Loucy (cell line): Measurements from ENCODE around the gene DRD4.

Experiments
- H2AFZ ChIP-seq: fragments of 200-600 bp; sonication (generic); 2 replicates; pipeline ENCODE4 v1.6.0; 2016; ENCODE audit warnings: antibody characterized with exemption, mild to moderate bottlenecking, low read length, moderate library complexity
- H3F3A ChIP-seq: fragments of 200-600 bp; 2 replicates; pipeline ENCODE4 v1.6.0; 2016; ENCODE audit warnings: antibody characterized with exemption, low read depth, mild to moderate bottlenecking
- H3K27me3 ChIP-seq: fragments of 200-600 bp; sonication (generic); 2 replicates; pipeline ENCODE4 v1.6.1; 2014; ENCODE audit warnings: low read length, mild to moderate bottlenecking; ENCODE audit not compliant: insufficient read depth, poor library complexity, severe bottlenecking
- H3K36me3 ChIP-seq: fragments of 200-600 bp; sonication (generic); 2 replicates; pipeline ENCODE4 v1.6.1; 2016; ENCODE audit warnings: low read length; ENCODE audit not compliant: insufficient read depth
- H3K4me1 ChIP-seq: fragments of 200-600 bp; sonication (generic); 2 replicates; pipeline ENCODE4 v1.5.1; 2014; ENCODE audit warnings: low read length, mild to moderate bottlenecking; ENCODE audit not compliant: insufficient read depth, poor library complexity, severe bottlenecking
- H3K4me2 ChIP-seq: fragments of 200-600 bp; sonication (generic); 2 replicates; pipeline ENCODE4 v1.6.0; 2014; ENCODE audit warnings: antibody characterized with exemption, low read length, low read depth, mild to moderate bottlenecking; ENCODE audit not compliant: poor library complexity, severe bottlenecking
- H3K4me3 ChIP-seq: fragments of 200-600 bp; sonication (generic); 2 replicates; pipeline ENCODE4 v1.5.1; 2014; ENCODE audit warnings: low read length, mild to moderate bottlenecking, mixed read lengths; ENCODE audit not compliant: poor library complexity, severe bottlenecking
- H3K79me2 ChIP-seq: fragments of 200-600 bp; sonication (generic); 2 replicates; pipeline ENCODE4 v1.6.1; 2014; ENCODE audit warnings: low read length; ENCODE audit not compliant: insufficient read depth
- H3K9ac ChIP-seq: fragments of 200-600 bp; sonication (generic); 2 replicates; pipeline ENCODE4 v1.6.0; 2014; ENCODE audit warnings: mild to moderate bottlenecking, low read depth, low read length, moderate library complexity; ENCODE audit not compliant: poor library complexity, severe bottlenecking
- H3K9me2 ChIP-seq: fragments of 200-600 bp; sonication (generic); replicated peaks from 2 replicates; pipeline ENCODE4 v1.6.1; 2016; ENCODE audit warnings: low read depth, low read length, mixed read lengths
- H3K9me3 ChIP-seq: fragments of 200-600 bp; sonication (generic); 2 replicates; pipeline ENCODE4 v1.6.1; 2014; ENCODE audit warnings: mild to moderate bottlenecking, antibody characterized with exemption, low read length, low read depth; ENCODE audit not compliant: insufficient read depth
- H4K20me1 ChIP-seq: fragments of 200-600 bp; sonication (generic); 2 replicates; pipeline ENCODE4 v1.6.0; 2014; ENCODE audit warnings: antibody characterized with exemption, low read length, mild to moderate bottlenecking; ENCODE audit not compliant: insufficient read depth, poor library complexity, severe bottlenecking
- CTCF ChIP-seq: fragments of 200-600 bp; sonication (generic); conservative IDR thresholded peaks from 2 replicates; pipeline ENCODE4 v1.5.1; 2014; ENCODE audit warnings: mild to moderate bottlenecking, antibody characterized with exemption, low read length
- EZH2phosphoT487 ChIP-seq: fragments of 200-600 bp; IDR thresholded peaks from 2 replicates; pipeline ENCODE4 v1.6.1; 2018; ENCODE audit warnings: antibody characterized with exemption, mild to moderate bottlenecking, moderate library complexity, borderline replicate concordance

Gene DRD4

GRCh38 chr11:614021-614622 lies 22.9 kb upstream of the DRD4 start:
- Histone ChIP-seq H2AFZ (no peak overlapping the region), H3F3A (no peaks in the 10 kb centered on the region), H3K9ac (no peak overlapping the region), H3K79me2 (no peaks in the 10 kb centered on the region), H3K4me3 (no peak overlapping the region), H3K9me2 (no peaks in the 10 kb centered on the region), H3K4me2 (no peak overlapping the region), H3K27me3 (no peaks in the 10 kb centered on the region), H3K9me3 (no peaks in the 10 kb centered on the region), H3K4me1 (peaks cover 4% of the 10 kb centered on the region), H3K36me3 (peaks cover 40% of the 10 kb centered on the region; the same call in 1 of the 2 replicates), H4K20me1 (peaks cover 13% of the 10 kb centered on the region)
- TF ChIP-seq CTCF: no peak

GRCh38 chr11:614623-615503 lies 22.2 kb upstream of the DRD4 start:
- no peaks in the 10 kb centered on the region for H3K27me3 ChIP-seq
- peak overlapping the region; percentile 92 for H3K4me2 ChIP-seq
- TF ChIP-seq EZH2phosphoT487 (no peak), CTCF (no peak)
- H3K79me2 ChIP-seq: no peaks in the 10 kb centered on the region
- H3K9ac ChIP-seq: peak overlapping the region; percentile 69
- H3F3A ChIP-seq: no peaks in the 10 kb centered on the region
- peak overlapping the region; percentile 82 for H3K4me3 ChIP-seq
- H3K4me1 ChIP-seq: peaks cover 4% of the 10 kb centered on the region
- no peak overlapping the region for H2AFZ ChIP-seq
- H4K20me1 ChIP-seq: peaks cover 13% of the 10 kb centered on the region
- H3K9me3 ChIP-seq: no peaks in the 10 kb centered on the region
- no peaks in the 10 kb centered on the region for H3K9me2 ChIP-seq
- peaks cover 34% of the 10 kb centered on the region; the same call in 1 of the 2 replicates for H3K36me3 ChIP-seq

GRCh38 chr11:615504-616319 lies 21.4 kb upstream of the DRD4 start, which contains the start of gene IRF7:
Gene IRF7 (minus strand): TSS chr11:615950. CDS start chr11:615364, 586 bp downstream.
- H3F3A ChIP-seq: no peaks in the 10 kb centered on the region
- no peaks in the 10 kb centered on the region for H3K27me3 ChIP-seq
- no peaks in the 10 kb centered on the region for H3K9me2 ChIP-seq
- peaks cover 13% of the 10 kb centered on the region for H4K20me1 ChIP-seq
- peak within 1 kb of the TSS; percentile 78; the same call in 1 of the 2 replicates for H2AFZ ChIP-seq
- H3K4me1 ChIP-seq: peaks cover 4% of the 10 kb centered on the region
- no peak for TF ChIP-seq EZH2phosphoT487
- no peak for TF ChIP-seq CTCF
- peak within 1 kb of the TSS; percentile 69 for H3K9ac ChIP-seq
- peak within 1 kb of the TSS; percentile 92 for H3K4me2 ChIP-seq
- H3K4me3 ChIP-seq: peak within 1 kb of the TSS; percentile 82
- H3K36me3 ChIP-seq: peaks cover 26% of the 10 kb centered on the region; the same call in 1 of the 2 replicates
- H3K79me2 ChIP-seq: no peaks in the 10 kb centered on the region
- H3K9me3 ChIP-seq: no peaks in the 10 kb centered on the region
